GM19239 (cell line): ENCODE measurements around the gene ZNF674.
"Not testable (repeated sequence)": the region's sequence is repeated elsewhere in the genome, so short reads cannot be mapped to it uniquely, and the experiment has no call there.

Experiments used
- DNase-seq: peaks from one replicate; pipeline ENCODE4 v3.0.0; 2011; ENCODE audit warnings: low spot score; ENCODE audit not compliant: insufficient read length
- FAIRE-seq: peaks from 2 replicates; lab custom pipeline; 2011; peaks lifted over from hg19 to GRCh38; lab: Jason Lieb, UNC

Gene ZNF674

DNA sequence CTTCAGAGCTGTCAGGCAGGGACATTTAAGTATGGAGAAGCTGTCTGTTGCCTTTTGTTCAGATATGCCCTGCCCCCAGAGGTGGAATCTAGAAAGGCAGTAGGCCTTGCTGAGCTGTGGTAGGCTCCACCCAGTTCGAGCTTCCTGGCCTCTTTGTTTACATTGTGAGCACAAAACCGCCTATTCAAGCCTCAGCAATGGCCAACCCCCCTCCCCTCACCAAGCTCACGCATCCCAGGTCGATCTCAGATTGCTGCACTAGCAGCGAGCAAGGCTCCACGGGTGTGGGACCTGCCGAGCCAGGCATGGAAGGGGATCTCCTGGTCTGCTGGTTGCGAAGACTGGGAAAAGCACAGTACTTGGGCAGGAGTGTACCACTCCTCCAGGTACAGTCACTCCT lies 59.3 kb downstream of the ZNF674 start:
- FAIRE-seq = no peak
- DNase-seq = no peak

DNA sequence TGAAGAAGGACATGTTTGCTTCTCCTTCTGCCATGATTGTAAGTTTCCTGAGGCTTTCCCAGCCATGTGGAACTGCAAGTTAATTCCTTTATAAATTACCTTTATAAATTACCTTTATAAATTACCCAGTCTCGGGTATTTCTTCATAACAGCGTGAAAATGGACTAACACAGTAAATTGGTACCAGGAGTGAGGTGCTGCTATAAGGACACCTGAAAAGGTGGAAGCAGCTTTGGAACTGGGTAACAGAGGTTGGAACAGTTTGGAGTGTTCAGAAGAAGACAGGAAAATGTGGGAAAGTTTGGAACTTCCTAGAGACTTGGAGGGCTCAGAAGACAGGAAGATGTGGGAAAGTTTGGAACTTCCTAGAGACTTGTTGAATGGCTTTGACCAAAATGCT lies 66.6 kb downstream of the ZNF674 start:
- DNase-seq, FAIRE-seq: not testable (repeated sequence)

DNA sequence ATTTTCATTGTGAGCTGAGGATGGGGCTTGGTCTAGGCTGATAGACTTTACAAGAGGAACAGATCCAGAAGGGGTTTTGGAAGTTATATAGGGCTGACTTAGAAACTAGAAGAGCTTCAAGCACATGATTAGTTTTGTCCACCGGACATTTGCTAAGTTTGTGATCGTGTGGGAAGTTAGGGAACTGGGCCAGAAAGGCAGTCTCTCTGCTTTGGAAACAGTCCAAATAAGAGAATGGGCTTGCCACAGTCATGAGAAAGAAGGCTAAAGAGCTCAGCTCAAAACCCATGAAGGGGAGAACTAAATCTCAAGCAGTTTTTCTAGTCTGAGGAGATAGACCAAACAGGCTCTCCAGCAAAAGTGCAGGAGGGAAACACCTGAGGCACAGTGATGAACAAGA lies 67.8 kb downstream of the ZNF674 start:
- no peak for FAIRE-seq

DNA sequence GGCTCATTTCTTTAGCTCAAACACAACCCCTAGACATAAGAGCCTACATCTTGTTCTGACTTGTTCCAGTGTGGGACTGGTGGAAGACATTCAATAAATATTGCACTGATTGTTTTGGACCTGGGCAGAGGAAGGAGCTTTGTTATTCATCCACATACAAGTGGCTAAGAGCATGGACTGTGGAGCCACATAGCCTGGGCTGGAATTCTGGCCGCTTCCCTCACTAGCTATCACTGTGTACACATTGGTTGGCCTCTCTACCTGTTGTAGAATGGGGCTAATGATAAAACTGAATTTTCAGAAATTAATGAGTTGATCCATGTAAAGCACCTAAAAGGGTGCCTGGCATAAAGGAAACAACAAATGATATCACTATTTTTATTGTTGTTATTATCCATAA lies 80.0 kb downstream of the ZNF674 start:
- no peak for FAIRE-seq
- DNase-seq = no peak

More for the DNA sequence above, 67.8 kb downstream of the ZNF674 start:
- DNase-seq = no peak

DNA sequence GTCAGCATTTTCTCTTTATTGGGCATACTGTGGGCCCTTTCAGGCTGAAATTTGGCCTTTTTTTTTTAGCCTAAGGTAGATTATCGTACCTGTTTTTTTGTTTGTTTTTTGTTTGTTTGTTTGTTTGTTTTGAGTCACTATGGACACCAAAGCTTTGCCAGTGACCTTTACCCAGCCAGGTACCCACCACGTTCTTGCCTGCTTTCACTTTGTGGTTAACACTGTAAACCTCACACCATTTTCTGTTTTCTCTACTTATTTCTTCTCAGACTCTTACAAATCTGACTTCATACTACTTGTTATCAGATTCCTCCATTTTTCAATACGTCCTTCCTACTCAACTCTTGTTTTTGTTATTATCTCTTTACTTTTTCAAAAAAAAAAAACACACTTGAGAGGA lies 81.5 kb downstream of the ZNF674 start:
- DNase-seq (no peak), FAIRE-seq (peak; percentile 88)

DNA sequence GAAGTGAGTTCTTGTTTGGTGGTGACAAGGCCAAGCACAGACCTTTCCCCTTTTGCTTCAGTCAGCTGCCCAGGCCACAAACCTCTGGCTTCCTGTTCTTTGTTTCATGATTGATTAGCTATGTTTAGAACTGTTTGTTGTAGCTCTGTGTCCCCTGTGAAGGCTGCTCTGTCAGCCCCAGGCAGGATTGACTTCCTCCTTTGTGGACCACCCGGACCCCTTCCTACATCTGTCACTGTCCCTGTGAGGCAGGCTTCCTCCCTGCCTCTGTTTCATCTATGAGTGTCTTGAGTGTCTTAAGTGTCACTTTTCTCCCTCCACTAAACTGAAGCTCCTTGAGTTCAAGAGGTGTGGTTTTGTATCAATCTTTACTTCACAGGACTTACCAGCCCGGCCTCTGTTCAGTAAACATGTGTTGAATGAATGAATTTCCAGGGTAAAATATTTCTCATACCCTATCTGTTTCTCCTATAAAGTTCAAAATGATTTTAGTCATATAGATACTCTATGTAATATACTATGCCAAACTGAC lies 83.5 kb downstream of the ZNF674 start:
- FAIRE-seq (no peak), DNase-seq (no peak)

DNA sequence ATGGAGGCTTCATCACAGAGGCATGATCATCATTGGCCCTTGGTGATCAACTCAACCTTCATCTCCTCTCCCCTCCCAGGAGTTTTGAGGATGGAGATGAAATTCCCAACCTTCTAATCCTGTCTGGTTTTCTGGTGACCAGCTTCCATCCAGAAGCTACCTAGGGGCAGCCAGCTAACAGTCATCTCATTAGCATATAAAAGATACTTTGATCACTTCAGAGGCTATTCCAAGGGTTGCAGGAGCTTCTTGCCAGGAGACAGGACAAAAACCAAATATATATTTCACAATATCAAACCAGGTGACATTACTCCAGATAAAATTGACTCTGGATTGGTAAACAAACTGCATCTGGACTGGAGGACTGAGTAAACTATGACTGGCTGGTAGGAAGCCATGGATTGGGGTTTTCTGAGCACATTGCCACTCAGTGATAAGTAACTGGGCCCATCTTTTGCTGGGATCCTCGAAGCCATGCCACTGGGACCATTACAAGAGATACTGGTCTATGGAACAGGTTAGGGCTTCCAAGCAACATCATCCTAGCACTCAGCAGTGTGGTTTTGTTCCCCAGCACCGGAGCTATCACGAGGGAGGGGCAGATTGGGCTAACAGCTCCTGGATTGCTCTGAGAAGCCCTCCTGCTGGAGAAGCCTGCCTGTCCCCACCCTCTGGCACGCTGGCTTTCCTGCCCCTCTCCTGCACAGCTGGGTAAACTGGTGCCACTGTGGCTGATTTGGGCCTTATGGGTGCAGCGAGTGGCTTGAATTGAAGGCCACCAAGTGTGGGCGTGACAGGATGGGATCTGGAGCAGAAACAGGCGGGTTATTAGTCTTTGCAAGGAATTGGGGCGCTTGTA lies 84.2 kb downstream of the ZNF674 start:
- DNase-seq = not testable (repeated sequence)
- peak; percentile 93 for FAIRE-seq

DNA sequence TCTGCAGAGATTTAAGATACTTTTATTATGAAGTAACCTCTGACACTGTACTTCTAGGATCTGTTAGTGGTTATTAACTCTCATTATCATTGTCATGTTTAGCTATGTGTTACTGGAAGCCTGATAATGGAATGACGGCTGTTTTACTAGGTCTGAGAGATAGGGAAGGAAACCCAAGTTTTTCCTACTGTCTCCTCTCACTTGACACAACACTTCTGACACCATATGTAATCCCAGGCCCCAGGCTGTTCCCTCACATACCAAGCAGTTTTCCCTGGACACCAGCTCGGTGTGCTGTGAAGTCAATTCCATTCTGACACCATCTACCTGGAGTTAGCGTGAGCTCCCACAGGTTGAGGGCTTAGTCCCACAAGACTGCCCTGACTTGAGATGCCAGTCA lies 85.6 kb downstream of the ZNF674 start:
- FAIRE-seq (no peak), DNase-seq (no peak)

DNA sequence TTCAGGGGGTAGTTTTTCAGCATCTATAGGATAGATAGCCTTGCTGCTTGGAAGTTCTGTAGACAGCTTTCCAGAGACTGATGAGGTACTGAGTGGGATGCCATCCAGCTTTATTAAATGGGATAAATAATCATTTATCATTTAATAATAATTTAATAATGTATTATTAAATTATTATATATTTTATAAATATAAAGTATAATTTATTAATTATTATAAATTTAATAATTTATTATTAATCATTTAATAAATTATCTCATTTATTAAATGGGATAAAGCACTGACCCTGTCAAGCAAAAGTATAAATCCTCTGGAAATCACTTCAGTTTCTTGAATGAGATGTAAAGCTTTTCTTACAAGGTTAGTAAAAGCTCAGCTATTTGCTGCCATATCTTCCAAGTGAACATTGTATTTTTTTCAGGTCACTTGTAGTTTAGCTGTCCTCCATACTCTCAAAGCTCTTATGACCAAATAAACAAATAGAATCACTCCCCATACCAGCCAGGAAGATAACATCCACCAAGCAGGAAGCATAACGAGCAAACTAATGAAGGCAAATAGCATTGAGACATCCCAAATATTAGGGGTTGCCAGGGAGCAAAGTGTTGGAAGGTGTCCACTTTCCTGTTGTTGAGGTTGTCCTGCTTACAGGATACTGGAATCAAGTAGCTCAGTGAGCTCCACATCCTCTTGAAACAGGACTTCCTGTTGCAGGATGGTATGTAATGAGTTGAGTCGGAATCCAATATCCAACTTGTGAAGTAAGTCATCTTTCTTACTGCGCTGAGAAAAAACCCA lies 88.9 kb downstream of the ZNF674 start:
- FAIRE-seq (no peak), DNase-seq (no peak)
